GM23338 (cell line): ENCODE data around the gene SYT7. TPM values are rescaled to one million over a fixed set of nuclear protein-coding genes. Genes with fewer than 3 reads are reported as not detected.

Source experiments
- ATAC-seq: fragments of 200-7000 bp; cut with Tn5 transposase; 3 replicates; pipeline ENCODE4 v1.9.1; 2020
- DNase-seq: peaks from one replicate; pipeline ENCODE4 v3.0.0-alpha.2; 2015; ENCODE audit warnings: low spot score
- H2AFZ ChIP-seq: fragments of 200-600 bp; sonication (generic); 2 replicates; pipeline ENCODE4 v1.8.0; 2016; ENCODE audit warnings: antibody characterized with exemption, mild to moderate bottlenecking, moderate library complexity
- H3F3A ChIP-seq: fragments of 200-600 bp; sonication (generic); replicated peaks from 2 replicates; pipeline ENCODE4 v1.8.0; 2017; ENCODE audit warnings: antibody characterized with exemption, mixed run types, low read depth
- H3K27ac ChIP-seq: fragments of 200-600 bp; sonication (generic); 2 replicates; pipeline ENCODE4 v1.6.1; 2016; ENCODE audit warnings: low read depth
- H3K27me3 ChIP-seq: fragments of 200-600 bp; sonication (generic); 2 replicates; pipeline ENCODE4 v1.8.0; 2016; ENCODE audit warnings: mild to moderate bottlenecking, mixed run types, moderate library complexity; ENCODE audit not compliant: insufficient read depth
- H3K36me3 ChIP-seq: fragments of 200-600 bp; sonication (generic); 2 replicates; pipeline ENCODE4 v1.8.0; 2016; ENCODE audit warnings: mild to moderate bottlenecking; ENCODE audit not compliant: insufficient read depth
- H3K4me1 ChIP-seq: fragments of 200-600 bp; sonication (generic); 2 replicates; pipeline ENCODE4 v1.8.0; 2016; ENCODE audit warnings: mild to moderate bottlenecking, moderate library complexity; ENCODE audit not compliant: insufficient read depth
- H3K4me2 ChIP-seq: fragments of 200-600 bp; sonication (generic); 2 replicates; pipeline ENCODE4 v1.7.1; 2017; ENCODE audit warnings: mixed run types
- H3K4me3 ChIP-seq: fragments of 200-600 bp; sonication (generic); 2 replicates; pipeline ENCODE4 v1.6.1; 2016; ENCODE audit warnings: mixed run types
- H3K79me2 ChIP-seq: fragments of 200-600 bp; sonication (generic); replicated peaks from 2 replicates; pipeline ENCODE4 v1.8.0; 2017; ENCODE audit warnings: mild to moderate bottlenecking; ENCODE audit not compliant: insufficient read depth
- H3K9me2 ChIP-seq: fragments of 200-600 bp; sonication (generic); 2 replicates; pipeline ENCODE4 v1.8.0; 2017; ENCODE audit not compliant: insufficient read depth
- H4K20me1 ChIP-seq: fragments of 200-600 bp; sonication (generic); replicated peaks from 2 replicates; pipeline ENCODE4 v1.8.0; 2017; ENCODE audit warnings: mild to moderate bottlenecking; ENCODE audit not compliant: insufficient read depth
- H3K27ac Mint-ChIP-seq: 2 replicates; pipeline ENCODE4 v1.8.0; 2020; ENCODE audit warnings: inconsistent platforms, mild to moderate bottlenecking, moderate library complexity, mixed read lengths
- H3K27me3 Mint-ChIP-seq: 3 replicates; pipeline ENCODE4 v1.8.0; 2022; ENCODE audit warnings: low read depth, mild to moderate bottlenecking, moderate library complexity, mixed read lengths, inconsistent platforms; ENCODE audit not compliant: insufficient read depth, poor library complexity
- H3K36me3 Mint-ChIP-seq: 3 replicates; pipeline ENCODE4 v1.8.0; 2021; ENCODE audit warnings: low read depth, mild to moderate bottlenecking, inconsistent platforms, moderate library complexity, mixed read lengths
- H3K4me1 Mint-ChIP-seq: 3 replicates; pipeline ENCODE4 v1.8.0; 2020; ENCODE audit warnings: mild to moderate bottlenecking, inconsistent platforms, mixed read lengths
- H3K4me3 Mint-ChIP-seq: 3 replicates; pipeline ENCODE4 v1.8.0; 2021; ENCODE audit warnings: moderate library complexity, mild to moderate bottlenecking, inconsistent platforms, mixed read lengths
- H3K9me3 Mint-ChIP-seq: 3 replicates; pipeline ENCODE4 v1.8.0; 2020; ENCODE audit warnings: moderate library complexity, mild to moderate bottlenecking, inconsistent platforms, mixed read lengths
- CREB1 ChIP-seq: fragments of 250-450 bp; sonication (Bioruptor Pico); IDR thresholded peaks from 2 replicates; pipeline ENCODE4 v1.5.0; 2020; ENCODE audit warnings: low read depth, mild to moderate bottlenecking, moderate library complexity
- EZH2 ChIP-seq: fragments of 200-600 bp; sonication (generic); IDR thresholded peaks from one replicate; pipeline ENCODE4 v1.8.0; 2017; ENCODE audit warnings: antibody characterized with exemption, mild to moderate bottlenecking, low read depth; ENCODE audit not compliant: unreplicated experiment
- EZH2phosphoT487 ChIP-seq: fragments of 200-600 bp; sonication (generic); IDR thresholded peaks from one replicate; pipeline ENCODE4 v1.8.1; 2018; ENCODE audit warnings: antibody characterized with exemption; ENCODE audit not compliant: unreplicated experiment
- JUNB ChIP-seq: IDR thresholded peaks from one replicate; pipeline ENCODE4 v1.6.1; 2016; ENCODE audit warnings: antibody characterized with exemption; ENCODE audit not compliant: unreplicated experiment
- NANOG ChIP-seq: IDR thresholded peaks from 2 replicates; pipeline ENCODE4 v1.6.1; 2016; ENCODE audit warnings: antibody characterized with exemption, borderline replicate concordance
- POLR2AphosphoS5 ChIP-seq: IDR thresholded peaks from 2 replicates; pipeline ENCODE4 v1.6.1; 2016; ENCODE audit warnings: antibody characterized with exemption, low read depth
- STAT1 ChIP-seq: IDR thresholded peaks from one replicate; pipeline ENCODE4 v1.6.1; 2016; ENCODE audit warnings: antibody characterized with exemption; ENCODE audit not compliant: unreplicated experiment
- ZNF114 ChIP-seq: fragments of 250-450 bp; sonication (Bioruptor Pico); IDR thresholded peaks from 2 replicates; pipeline ENCODE4 v1.5.0; 2020; ENCODE audit warnings: mild to moderate bottlenecking, moderate library complexity
- ZNF331 ChIP-seq: fragments of 250-450 bp; sonication (Bioruptor Pico); IDR thresholded peaks from 2 replicates; pipeline ENCODE4 v1.5.0; 2020; ENCODE audit warnings: low read depth, mild to moderate bottlenecking, moderate library complexity
- polyA plus RNA-seq: library from polyadenylated mRNA; unstranded; fragments of >200 nt; fragmentation: Nextera tagmentation; extraction: Ambion mirVana; gene quantifications from 2 replicates; pipeline ENCODE4 v1.2.1, GENCODE V29; 2016
- total RNA-seq: library from RNA; depleted of rRNA; stranded (reverse); fragments of >200 nt; shearing (Covaris generic); gene quantifications from 2 replicates; pipeline ENCODE4 v1.2.3, GENCODE V29; 2014
- TF ChIP-seq, protein P1 (sequence below): IDR thresholded peaks from 2 replicates; pipeline ENCODE4 v1.6.1; 2016; ENCODE audit warnings: antibody characterized with exemption
- TF ChIP-seq, protein P2 (sequence below): fragments of 250-450 bp; sonication (Bioruptor Pico); IDR thresholded peaks from 2 replicates; pipeline ENCODE4 v1.5.0; 2020; ENCODE audit warnings: mild to moderate bottlenecking, moderate library complexity
- TF ChIP-seq, protein P3 (sequence below): IDR thresholded peaks from one replicate; pipeline ENCODE4 v1.6.1; 2018; ENCODE audit warnings: antibody characterized with exemption; ENCODE audit not compliant: unreplicated experiment
- TF ChIP-seq, protein P4 (sequence below), 2 experiments: fragments of 200-600 bp in 1 of 2; sonication (generic) in 1 of 2; conservative IDR thresholded peaks; 2 replicates each; pipeline versions ENCODE4 v1.5.1 to v1.6.1; 2016 to 2017; ENCODE audit warnings: antibody characterized with exemption in 2 of 2, low read depth in 2 of 2, mild to moderate bottlenecking in 2 of 2, moderate library complexity in 1 of 2

SYT7 gene
- total and polyA plus RNA-seq, 2 experiments from 2014 or later, result 1.6 to 10.3 TPM

DNA sequence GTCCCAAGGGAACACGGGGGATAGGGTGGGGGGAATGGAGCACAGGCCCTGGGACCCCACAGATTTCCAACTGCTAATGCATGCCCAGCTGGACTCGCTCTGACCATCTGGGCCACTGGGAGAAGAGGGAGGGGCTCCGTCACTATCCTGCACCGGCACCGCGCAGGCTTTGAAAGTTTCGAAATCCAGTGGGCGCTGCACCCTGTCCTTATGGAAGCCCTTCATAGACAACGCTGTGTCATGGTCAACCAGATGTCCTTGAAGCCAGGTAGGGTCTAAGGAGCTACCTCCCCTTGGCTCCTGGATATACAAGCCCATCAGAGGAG is 42.3 kb downstream of the SYT7 start:
- peaks cover 21% of the 10 kb centered on the region for H3K4me1 ChIP-seq
- 0 out of 2 replicates have a peak, but pooled peaks cover 4% of the 10 kb centered on the region for H3K9me2 ChIP-seq
- no peak for DNase-seq
- Mint-ChIP-seq H3K36me3 (no peaks in the 10 kb centered on the region; the same call in 2 of the 3 replicates), H3K27ac (no peak overlapping the region), H3K9me3 (no peaks in the 10 kb centered on the region), H3K27me3 (peaks cover 10% of the 10 kb centered on the region), H3K4me3 (no peak overlapping the region; the same call in 2 of the 3 replicates), H3K4me1 (peaks cover 47% of the 10 kb centered on the region)
- no peaks in the 10 kb centered on the region for H4K20me1 ChIP-seq
- TF ChIP-seq JUNB, result no peak
- no peak for TF ChIP-seq POLR2AphosphoS5
- TF ChIP-seq, protein P1, sequence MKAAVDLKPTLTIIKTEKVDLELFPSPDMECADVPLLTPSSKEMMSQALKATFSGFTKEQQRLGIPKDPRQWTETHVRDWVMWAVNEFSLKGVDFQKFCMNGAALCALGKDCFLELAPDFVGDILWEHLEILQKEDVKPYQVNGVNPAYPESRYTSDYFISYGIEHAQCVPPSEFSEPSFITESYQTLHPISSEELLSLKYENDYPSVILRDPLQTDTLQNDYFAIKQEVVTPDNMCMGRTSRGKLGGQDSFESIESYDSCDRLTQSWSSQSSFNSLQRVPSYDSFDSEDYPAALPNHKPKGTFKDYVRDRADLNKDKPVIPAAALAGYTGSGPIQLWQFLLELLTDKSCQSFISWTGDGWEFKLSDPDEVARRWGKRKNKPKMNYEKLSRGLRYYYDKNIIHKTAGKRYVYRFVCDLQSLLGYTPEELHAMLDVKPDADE, result no peak
- no peak for TF ChIP-seq EZH2phosphoT487
- no peak for TF ChIP-seq EZH2
- TF ChIP-seq, protein P2, sequence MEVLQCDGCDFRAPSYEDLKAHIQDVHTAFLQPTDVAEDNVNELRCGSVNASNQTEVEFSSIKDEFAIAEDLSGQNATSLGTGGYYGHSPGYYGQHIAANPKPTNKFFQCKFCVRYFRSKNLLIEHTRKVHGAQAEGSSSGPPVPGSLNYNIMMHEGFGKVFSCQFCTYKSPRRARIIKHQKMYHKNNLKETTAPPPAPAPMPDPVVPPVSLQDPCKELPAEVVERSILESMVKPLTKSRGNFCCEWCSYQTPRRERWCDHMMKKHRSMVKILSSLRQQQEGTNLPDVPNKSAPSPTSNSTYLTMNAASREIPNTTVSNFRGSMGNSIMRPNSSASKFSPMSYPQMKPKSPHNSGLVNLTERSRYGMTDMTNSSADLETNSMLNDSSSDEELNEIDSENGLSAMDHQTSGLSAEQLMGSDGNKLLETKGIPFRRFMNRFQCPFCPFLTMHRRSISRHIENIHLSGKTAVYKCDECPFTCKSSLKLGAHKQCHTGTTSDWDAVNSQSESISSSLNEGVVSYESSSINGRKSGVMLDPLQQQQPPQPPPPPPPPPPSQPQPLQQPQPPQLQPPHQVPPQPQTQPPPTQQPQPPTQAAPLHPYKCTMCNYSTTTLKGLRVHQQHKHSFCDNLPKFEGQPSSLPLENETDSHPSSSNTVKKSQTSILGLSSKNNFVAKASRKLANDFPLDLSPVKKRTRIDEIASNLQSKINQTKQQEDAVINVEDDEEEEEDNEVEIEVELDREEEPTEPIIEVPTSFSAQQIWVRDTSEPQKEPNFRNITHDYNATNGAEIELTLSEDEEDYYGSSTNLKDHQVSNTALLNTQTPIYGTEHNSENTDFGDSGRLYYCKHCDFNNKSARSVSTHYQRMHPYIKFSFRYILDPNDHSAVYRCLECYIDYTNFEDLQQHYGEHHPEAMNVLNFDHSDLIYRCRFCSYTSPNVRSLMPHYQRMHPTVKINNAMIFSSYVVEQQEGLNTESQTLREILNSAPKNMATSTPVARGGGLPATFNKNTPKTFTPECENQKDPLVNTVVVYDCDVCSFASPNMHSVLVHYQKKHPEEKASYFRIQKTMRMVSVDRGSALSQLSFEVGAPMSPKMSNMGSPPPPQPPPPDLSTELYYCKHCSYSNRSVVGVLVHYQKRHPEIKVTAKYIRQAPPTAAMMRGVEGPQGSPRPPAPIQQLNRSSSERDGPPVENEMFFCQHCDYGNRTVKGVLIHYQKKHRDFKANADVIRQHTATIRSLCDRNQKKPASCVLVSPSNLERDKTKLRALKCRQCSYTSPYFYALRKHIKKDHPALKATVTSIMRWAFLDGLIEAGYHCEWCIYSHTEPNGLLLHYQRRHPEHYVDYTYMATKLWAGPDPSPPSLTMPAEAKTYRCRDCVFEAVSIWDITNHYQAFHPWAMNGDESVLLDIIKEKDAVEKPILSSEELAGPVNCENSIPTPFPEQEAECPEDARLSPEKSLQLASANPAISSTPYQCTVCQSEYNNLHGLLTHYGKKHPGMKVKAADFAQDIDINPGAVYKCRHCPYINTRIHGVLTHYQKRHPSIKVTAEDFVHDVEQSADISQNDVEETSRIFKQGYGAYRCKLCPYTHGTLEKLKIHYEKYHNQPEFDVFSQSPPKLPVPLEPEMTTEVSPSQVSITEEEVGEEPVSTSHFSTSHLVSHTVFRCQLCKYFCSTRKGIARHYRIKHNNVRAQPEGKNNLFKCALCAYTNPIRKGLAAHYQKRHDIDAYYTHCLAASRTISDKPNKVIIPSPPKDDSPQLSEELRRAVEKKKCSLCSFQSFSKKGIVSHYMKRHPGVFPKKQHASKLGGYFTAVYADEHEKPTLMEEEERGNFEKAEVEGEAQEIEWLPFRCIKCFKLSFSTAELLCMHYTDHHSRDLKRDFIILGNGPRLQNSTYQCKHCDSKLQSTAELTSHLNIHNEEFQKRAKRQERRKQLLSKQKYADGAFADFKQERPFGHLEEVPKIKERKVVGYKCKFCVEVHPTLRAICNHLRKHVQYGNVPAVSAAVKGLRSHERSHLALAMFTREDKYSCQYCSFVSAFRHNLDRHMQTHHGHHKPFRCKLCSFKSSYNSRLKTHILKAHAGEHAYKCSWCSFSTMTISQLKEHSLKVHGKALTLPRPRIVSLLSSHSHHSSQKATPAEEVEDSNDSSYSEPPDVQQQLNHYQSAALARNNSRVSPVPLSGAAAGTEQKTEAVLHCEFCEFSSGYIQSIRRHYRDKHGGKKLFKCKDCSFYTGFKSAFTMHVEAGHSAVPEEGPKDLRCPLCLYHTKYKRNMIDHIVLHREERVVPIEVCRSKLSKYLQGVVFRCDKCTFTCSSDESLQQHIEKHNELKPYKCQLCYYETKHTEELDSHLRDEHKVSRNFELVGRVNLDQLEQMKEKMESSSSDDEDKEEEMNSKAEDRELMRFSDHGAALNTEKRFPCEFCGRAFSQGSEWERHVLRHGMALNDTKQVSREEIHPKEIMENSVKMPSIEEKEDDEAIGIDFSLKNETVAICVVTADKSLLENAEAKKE (CRISPR knock-in tag), result no peak
- TF ChIP-seq ZNF331 (CRISPR knock-in tag), result no peak
- TF ChIP-seq, protein P3, sequence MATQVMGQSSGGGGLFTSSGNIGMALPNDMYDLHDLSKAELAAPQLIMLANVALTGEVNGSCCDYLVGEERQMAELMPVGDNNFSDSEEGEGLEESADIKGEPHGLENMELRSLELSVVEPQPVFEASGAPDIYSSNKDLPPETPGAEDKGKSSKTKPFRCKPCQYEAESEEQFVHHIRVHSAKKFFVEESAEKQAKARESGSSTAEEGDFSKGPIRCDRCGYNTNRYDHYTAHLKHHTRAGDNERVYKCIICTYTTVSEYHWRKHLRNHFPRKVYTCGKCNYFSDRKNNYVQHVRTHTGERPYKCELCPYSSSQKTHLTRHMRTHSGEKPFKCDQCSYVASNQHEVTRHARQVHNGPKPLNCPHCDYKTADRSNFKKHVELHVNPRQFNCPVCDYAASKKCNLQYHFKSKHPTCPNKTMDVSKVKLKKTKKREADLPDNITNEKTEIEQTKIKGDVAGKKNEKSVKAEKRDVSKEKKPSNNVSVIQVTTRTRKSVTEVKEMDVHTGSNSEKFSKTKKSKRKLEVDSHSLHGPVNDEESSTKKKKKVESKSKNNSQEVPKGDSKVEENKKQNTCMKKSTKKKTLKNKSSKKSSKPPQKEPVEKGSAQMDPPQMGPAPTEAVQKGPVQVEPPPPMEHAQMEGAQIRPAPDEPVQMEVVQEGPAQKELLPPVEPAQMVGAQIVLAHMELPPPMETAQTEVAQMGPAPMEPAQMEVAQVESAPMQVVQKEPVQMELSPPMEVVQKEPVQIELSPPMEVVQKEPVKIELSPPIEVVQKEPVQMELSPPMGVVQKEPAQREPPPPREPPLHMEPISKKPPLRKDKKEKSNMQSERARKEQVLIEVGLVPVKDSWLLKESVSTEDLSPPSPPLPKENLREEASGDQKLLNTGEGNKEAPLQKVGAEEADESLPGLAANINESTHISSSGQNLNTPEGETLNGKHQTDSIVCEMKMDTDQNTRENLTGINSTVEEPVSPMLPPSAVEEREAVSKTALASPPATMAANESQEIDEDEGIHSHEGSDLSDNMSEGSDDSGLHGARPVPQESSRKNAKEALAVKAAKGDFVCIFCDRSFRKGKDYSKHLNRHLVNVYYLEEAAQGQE, result no peak
- no peak for TF ChIP-seq ZNF114 (CRISPR knock-in tag)
- no peak for TF ChIP-seq NANOG
- no peak for TF ChIP-seq CREB1 (CRISPR knock-in tag)
- no peak for TF ChIP-seq STAT1
- TF ChIP-seq, protein P4, sequence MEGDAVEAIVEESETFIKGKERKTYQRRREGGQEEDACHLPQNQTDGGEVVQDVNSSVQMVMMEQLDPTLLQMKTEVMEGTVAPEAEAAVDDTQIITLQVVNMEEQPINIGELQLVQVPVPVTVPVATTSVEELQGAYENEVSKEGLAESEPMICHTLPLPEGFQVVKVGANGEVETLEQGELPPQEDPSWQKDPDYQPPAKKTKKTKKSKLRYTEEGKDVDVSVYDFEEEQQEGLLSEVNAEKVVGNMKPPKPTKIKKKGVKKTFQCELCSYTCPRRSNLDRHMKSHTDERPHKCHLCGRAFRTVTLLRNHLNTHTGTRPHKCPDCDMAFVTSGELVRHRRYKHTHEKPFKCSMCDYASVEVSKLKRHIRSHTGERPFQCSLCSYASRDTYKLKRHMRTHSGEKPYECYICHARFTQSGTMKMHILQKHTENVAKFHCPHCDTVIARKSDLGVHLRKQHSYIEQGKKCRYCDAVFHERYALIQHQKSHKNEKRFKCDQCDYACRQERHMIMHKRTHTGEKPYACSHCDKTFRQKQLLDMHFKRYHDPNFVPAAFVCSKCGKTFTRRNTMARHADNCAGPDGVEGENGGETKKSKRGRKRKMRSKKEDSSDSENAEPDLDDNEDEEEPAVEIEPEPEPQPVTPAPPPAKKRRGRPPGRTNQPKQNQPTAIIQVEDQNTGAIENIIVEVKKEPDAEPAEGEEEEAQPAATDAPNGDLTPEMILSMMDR (conservative IDR thresholded peaks at IDR 0.05; ENCODE audit: low read depth in 2 of 2), result no peak
- H2AFZ ChIP-seq, result no peak overlapping the region
- H3K36me3 ChIP-seq, result no peaks in the 10 kb centered on the region
- H3K4me3 ChIP-seq, result no peak overlapping the region
- H3K4me2 ChIP-seq, result no peak overlapping the region
- no peaks in the 10 kb centered on the region for H3K79me2 ChIP-seq
- no peaks in the 10 kb centered on the region for H3K27me3 ChIP-seq
- H3K27ac ChIP-seq, result no peak overlapping the region
- H3F3A ChIP-seq, result 0 out of 2 replicates have a peak, but pooled peaks cover 3% of the 10 kb centered on the region
- no peak for ATAC-seq
